Measurements from ENCODE around the gene GBF1. TPM values are rescaled to one million over a fixed set of nuclear protein-coding genes. Genes with fewer than 3 reads are reported as not detected.

Gene GBF1
- total RNA-seq, 4 donors from 2014 or later: 10.9 to 45.4 (median 23.9) TPM

DNA sequence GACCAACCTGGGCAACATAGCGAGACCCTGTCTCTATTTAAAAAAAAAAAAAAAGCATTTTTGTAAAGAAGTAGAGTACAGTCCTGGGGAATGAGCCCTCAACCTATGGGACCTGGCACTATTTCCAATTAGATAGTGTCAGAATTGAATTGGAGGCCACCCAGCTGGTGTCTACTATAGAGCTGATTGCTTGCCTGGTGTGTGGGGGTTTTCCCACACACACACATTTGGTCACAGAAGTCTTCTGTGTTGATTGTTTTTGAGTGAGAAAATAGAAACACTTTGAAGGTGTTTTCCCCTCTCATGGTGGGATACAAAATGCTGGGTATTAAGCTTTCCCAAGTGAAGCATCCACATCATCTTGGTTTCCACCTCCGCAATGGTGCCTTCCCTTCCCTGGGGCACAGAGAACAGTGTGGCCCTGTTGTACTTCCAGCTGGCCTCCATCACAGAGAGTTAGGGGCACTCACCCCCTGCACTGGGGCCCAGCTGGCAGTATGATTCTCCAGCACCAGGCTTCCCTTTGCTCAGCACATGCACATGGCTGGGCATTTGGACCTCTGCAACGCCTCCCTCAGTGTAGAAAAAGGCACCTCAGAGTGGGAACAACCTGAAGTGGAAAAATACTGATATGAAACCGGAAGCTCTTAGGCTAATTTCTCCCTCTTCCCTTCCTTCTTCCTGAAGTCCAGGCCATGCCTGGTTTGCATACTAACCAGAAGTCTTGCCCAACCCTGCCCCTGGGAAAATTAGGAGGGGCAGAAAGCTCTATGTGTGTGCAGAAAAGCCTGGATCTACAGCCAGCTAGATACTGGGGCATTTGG is 139.5 kb downstream of the GBF1 start:
- Histone ChIP-seq H3K27ac (no peak overlapping the region), H3K36me3 (no peaks in the 10 kb centered on the region), H3K4me3 (no peak overlapping the region), H3K9me3 (no peaks in the 10 kb centered on the region), H3K4me1 (no peaks in the 10 kb centered on the region), H3K27me3 (no peaks in the 10 kb centered on the region)
- DNase-seq: no peak
- TF ChIP-seq, protein P1, sequence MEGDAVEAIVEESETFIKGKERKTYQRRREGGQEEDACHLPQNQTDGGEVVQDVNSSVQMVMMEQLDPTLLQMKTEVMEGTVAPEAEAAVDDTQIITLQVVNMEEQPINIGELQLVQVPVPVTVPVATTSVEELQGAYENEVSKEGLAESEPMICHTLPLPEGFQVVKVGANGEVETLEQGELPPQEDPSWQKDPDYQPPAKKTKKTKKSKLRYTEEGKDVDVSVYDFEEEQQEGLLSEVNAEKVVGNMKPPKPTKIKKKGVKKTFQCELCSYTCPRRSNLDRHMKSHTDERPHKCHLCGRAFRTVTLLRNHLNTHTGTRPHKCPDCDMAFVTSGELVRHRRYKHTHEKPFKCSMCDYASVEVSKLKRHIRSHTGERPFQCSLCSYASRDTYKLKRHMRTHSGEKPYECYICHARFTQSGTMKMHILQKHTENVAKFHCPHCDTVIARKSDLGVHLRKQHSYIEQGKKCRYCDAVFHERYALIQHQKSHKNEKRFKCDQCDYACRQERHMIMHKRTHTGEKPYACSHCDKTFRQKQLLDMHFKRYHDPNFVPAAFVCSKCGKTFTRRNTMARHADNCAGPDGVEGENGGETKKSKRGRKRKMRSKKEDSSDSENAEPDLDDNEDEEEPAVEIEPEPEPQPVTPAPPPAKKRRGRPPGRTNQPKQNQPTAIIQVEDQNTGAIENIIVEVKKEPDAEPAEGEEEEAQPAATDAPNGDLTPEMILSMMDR (IDR thresholded peaks at IDR 0.05): no peak
- TF ChIP-seq POLR2A (IDR thresholded peaks at IDR 0.05): no peak
- intact Hi-C loops (cut with DNase I; ENCODE audit: low total_unique reads): no loop called here

DNA sequence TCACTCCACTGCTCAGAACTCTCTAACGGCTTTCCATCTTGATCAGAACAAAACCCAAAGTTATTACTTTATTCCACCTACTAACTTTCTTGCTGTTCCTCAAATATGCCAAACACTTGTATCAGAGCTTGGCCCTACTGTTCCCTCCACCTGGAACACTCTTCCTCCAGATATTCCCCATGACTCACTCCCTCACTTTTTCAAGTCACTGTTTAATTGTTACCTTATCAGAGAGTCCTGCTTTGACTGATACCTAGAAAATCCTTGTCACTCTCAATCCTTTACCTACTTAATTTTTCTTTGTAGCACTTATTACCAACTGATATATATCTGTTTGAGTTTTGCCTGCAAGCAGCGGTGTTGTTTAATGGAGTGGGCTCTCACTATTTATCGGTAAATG is 144.6 kb downstream of the GBF1 start:
- no peak for TF ChIP-seq POLR2A (IDR thresholded peaks at IDR 0.05)
- TF ChIP-seq, protein P1 (IDR thresholded peaks at IDR 0.05): no peak
- intact Hi-C loops (cut with DNase I; ENCODE audit: low total_unique reads): loop anchor here (5.0 kb wide), 1 partner anchor 87 kb away; no protein-coding TSS in a partner anchor
- H3K36me3 ChIP-seq: no peaks in the 10 kb centered on the region

GRCh38 chr10:102392306-102392705 is 147.0 kb downstream of the GBF1 start:
- Histone ChIP-seq H3K9me3 (no peaks in the 10 kb centered on the region), H3K36me3 (no peaks in the 10 kb centered on the region), H3K4me3 (no peak overlapping the region), H3K27ac (no peak overlapping the region), H3K4me1 (peaks cover 0 to 6% of the 10 kb centered on the region in 2 donors), H3K27me3 (no peaks in the 10 kb centered on the region)
- intact Hi-C loops (cut with DNase I; ENCODE audit: low total_unique reads): loop anchor here (5.0 kb wide), 1 partner anchor 85 kb away; no protein-coding TSS in a partner anchor
- no peak for DNase-seq
- TF ChIP-seq, protein P1 (IDR thresholded peaks at IDR 0.05): no peak
- no peak for TF ChIP-seq POLR2A (IDR thresholded peaks at IDR 0.05)

More for the DNA sequence above, 144.6 kb downstream of the GBF1 start:
- no peak overlapping the region for H3K27ac ChIP-seq
- no peak for DNase-seq
- H3K9me3 ChIP-seq: no peaks in the 10 kb centered on the region
- H3K27me3 ChIP-seq: no peaks in the 10 kb centered on the region
- no peaks in the 10 kb centered on the region for H3K4me1 ChIP-seq
- no peak overlapping the region for H3K4me3 ChIP-seq

DNA sequence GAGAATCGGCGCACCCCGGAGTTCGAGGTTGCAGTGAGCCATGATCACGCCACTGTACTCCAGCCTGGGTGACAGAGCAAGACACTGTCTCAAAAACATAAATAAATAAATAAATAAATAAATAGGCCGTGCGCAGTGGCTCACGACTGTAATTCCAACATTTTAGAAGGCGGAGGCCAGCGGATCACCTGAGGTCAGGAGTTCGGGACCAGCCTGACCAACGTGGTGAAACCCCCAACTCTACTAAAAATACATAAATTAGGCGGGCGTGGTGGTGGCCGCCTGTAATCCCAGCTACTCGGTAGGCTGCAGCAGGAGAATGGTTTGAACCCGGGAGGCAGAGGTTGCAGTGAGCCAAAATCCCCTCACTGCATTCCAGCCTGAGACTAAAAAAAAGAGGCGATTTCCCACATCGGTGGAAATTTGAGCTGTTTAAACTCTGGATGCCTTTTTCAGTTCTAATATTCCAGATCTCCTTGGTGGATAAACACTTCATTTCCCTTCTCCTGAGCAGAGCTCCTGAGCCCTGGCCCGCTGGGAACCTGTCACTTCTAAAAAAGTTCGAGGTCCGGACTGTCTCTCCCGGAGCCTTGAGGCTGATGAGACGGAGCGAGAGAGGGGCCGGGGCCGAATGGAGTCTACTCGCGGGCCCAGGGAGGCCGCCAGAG is 148.2 kb downstream of the GBF1 start:
- intact Hi-C loops (cut with DNase I; ENCODE audit: low total_unique reads): loop anchor here (5.0 kb wide), 1 partner anchor 84 kb away; no protein-coding TSS in a partner anchor
- no peak for DNase-seq
- TF ChIP-seq POLR2A (IDR thresholded peaks at IDR 0.05): no peak
- TF ChIP-seq, protein P1 (IDR thresholded peaks at IDR 0.05): peak in 1 of 4 experiments; percentile 97

More for the DNA sequence above, 148.2 kb downstream of the GBF1 start:
- Histone ChIP-seq H3K4me1 (peaks cover 0 to 9% of the 10 kb centered on the region in 2 donors), H3K27me3 (no peaks in the 10 kb centered on the region), H3K36me3 (no peaks in the 10 kb centered on the region), H3K4me3 (peak overlapping the region; percentile 58 to 85), H3K27ac (peak overlapping the region; percentile 97 to 98), H3K9me3 (no peaks in the 10 kb centered on the region)

Data from uterus (tissue), 4 donors.